Pulmonary artery endothelial cell (primary cell): Measurements from ENCODE around the gene CORO7. TPM values are rescaled to one million over a fixed set of nuclear protein-coding genes. Genes with fewer than 3 reads are reported as not detected.
"Not testable (repeated sequence)": the region's sequence is repeated elsewhere in the genome, so short reads cannot be mapped to it uniquely, and the experiment has no call there.

Experiments used
- DNase-seq: peaks from one replicate; pipeline ENCODE4 v3.0.0-alpha.2; 2011; ENCODE audit warnings: low read depth, low spot score
- total RNA-seq: library from RNA; depleted of rRNA; stranded (reverse); fragments of >200 nt; gene quantifications from 2 replicates; pipeline ENCODE4 v1.2.3, GENCODE V29; 2014

CORO7 gene
- total RNA-seq, 1 donor from 2014 or later, result 42.4 TPM

DNA sequence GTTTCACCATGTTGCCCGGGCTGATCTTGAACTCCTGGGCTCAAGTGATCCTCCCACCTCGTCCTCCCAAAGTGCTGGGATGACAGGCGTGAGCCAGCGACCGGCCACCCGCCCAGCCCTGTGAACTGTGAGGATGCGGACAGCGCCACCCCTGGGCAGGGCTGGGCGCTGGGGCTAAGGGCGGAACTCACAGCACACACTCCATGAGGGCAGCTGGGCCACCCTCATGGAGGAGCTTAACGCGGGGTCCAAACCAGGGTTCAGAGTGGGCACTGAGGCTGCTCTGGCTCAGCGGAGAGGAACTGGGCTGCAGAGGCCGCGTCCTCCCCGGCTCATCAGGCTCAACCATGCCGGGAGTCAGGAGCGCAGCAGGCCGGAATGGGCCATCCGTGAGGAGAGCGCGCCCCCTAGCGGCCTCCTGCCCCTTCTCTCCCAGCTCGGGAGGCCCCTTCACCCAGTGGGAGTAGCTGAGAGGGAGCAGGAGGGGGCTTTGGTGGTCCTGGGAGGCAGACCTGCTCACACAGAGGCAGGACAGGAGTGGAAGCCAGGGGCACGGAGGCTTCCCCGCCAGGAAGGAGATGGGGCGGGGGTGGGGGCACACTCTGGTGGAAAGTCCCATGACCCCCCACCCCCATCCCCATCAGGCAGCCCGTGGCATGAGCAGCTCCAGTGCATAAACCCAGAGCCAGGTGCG lies 13.8 kb downstream of the CORO7 start:
- no peak for DNase-seq

DNA sequence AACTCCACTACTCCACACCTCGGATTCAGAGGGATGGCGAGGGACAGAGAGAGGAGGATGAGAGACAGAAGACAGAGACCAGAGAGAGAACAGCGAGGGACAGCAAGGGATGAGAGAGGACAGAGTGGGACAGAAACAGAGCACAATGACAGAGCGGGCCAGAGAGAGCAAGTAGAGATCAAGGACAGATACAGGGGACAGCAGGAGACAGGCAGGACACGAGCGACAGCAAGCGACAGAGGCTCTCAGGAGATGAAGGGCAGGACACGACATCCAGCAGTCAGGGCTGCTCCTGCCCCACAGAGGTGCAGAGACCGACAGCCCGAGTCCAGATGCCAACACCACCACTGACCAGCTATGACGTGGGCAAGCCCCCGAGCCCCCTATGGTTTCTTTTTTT lies 14.9 kb downstream of the CORO7 start:
- no peak for DNase-seq

DNA sequence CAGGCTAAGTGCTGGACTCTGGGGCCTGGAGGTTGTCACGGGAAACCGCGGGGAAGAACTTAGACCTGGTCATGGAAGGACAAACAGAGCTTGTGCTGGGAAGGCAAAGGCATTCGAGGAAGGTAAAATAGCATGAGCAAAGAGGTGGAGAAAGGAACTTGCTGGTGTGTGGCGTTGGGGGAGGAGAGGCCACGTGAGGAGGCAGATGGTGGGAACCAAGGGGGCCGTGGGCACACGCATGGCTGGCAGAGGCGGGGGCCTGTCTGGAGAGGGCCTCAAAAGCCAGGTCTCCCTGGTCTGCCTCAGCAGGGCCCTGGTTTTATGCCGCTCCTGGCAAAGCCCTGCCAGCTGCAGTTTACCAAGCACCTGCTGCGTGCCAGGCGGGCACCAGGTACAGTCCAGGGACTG lies 15.3 kb downstream of the CORO7 start:
- DNase-seq, result no peak

DNA sequence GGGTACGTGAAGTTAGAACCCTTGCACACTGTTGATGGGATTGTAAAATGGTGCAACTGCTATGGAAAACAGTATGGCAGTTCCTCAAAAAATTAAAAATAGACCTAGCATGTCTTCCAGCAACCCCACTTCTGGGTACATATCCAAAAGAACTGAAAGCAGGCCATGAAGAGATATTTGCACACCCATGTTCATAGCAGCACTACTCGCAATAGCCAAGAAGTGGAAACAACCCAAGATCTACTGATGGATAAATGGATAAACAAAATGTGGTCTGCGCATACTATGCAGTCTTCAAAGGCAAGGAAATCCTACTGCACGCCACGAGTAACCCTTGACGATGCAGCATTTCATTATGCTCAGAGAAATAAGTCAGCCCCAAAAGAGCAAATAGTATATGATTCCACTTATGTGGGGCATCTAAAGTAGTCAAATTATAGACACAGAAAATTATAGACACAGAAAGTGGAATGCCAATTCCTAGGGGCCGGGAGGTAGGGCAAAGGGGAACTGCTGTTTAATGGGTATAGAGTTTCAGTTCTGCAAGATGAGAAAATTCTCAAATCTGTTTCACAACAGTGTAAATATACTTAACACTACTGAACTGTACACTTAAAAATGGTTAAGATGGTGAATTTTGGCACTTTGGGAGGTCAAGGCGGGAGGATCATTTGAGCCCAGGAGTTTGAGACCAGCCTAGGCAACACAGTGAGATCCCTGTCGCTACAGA lies 17.2 kb downstream of the CORO7 start:
- no peak for DNase-seq

DNA sequence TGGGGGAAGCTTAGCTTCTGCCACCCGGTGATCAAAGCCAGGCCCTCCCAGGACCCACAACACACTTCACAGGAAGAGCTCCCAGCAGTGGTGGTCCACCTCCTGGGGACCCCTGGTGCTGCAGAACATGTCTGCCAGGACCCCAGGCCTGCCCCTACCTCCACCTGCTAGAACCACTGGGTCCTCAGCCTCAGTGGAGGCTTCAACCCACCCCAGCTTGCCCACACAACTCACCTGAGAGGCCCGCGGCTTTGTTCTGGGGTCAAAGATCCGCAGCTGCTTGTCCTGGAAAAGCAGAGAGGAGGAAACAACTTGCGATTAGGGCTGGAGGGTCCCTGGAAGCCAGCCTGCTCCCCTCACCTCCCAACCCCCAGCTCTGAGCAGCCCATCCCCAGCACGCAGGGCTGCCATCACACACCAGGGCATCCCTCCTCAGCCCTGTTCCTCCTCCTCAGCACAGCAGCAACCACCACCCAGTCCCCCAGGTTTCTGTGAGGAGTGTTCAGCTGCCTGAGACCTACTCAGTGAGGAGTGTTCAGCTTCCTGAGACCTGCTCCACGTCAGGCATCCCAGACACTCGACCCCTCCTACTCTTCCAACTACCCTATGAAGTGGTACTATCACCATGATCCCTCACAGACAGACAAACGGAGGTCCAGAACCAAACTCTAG lies 21.2 kb downstream of the CORO7 start:
- no peak for DNase-seq

DNA sequence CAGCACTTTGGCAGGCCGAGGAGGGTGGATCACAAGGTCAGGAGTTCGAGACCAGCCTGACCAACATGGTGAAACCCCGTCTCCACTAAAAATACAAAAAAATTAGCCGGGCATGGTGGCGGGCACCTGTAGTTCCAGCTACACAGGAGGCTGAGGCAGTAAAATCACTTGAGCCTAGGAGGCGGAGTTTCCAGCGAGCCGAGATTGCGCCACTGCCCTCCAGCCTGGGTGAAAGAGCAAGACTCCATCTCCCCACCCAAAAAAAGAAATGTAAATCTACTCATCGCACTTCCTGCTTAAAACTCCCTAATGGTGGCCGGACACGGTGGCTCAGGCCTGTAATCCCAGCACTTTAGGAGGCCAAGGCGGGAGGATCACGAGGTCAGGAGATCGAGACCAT lies 22.5 kb downstream of the CORO7 start:
- not testable (repeated sequence) for DNase-seq

DNA sequence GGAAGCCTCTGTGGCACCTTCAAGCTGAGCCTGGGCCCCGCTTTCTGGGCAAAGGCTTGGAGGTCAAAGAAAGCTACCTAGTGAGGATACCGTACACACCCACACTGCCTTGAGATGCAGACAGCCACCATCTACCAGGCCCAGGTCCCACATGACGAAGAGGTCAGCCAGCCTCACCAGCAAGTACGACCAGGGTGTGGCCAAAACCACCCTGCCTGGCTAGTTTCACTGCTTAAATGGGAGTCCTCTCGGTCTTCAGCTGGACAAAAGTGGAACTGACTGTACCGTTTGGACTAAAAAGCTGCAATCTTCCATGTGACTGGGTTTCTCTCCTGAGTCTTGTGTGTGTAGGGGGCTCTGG lies 23.2 kb downstream of the CORO7 start:
- DNase-seq, result no peak

DNA sequence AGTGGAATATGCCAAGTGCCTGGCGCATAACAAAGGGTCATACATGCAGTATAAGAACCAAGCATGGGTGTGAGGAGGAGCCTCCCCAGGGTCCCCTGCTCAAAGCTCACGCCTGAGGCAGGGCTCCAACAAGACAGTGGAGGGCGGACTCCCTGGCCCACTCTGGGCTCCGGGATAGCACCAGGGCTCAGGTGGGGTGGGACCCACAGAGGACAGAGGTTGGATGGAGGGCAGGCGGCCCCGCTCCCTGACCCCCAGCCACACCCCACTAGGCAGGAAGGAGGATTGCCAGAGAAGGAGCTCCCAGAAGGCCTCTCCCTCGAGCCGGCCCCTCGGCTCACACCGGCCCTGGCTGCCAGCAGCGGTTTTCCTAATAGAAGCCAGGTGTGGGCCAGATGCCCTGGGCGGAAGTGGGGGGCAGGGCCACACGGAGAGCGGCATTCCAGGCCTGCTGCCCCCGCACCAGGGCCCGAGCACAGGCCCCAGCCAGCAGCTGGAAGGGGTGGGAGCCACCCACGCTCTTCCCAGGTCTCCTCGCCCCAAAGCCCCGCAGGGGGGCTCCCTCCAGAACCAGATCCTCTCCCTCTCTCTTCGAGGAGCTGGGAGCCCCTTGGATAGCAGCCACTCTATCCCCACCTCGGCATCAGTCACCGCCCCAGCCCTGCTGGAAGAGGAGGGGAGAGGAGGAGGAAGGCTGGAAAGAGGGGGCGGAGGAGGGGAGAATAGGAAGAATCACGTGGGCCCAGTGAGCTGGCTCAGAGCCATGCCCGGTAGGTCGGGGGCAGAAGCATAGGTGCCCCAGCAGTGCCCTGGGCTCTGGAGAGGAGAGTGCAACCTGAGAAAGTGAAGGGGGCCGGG lies 23.8 kb downstream of the CORO7 start:
- DNase-seq, result no peak

DNA sequence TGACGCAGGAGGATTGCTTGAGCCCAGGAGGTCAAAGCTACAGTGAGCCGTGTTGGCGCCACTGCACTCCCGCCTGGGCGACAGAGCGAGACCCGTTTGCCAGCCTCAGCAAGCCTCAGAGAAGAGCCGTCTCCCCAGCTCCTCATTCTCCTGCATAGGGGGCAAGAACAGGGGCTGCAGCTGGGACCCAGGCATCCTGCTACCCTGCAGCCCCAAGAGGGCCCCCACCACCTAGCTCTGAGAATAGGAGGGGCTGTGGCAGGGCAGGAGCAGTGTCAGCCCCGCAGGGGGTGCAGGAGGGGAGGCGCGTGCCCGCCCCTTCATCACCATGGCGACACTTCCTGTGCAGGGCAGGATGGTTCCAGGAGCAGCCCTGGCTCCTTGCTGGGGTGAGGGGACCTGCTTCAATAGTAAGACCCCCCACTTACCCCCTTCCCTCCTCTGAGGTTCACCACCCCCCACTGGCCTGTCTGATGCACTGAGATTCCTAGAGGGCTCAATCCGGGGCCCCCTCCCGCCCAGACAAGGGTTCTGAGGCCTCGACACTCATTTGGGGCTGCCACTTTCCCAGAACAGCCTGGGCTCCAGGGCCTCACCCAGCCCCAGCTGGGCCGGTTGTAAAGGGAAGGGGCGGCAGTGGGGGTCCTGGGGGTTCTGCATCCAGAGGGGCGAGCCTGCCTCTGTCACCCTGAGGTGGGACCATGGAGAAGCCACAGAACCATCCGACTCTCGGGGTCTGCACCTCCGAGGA lies 24.6 kb downstream of the CORO7 start:
- DNase-seq, result no peak

DNA sequence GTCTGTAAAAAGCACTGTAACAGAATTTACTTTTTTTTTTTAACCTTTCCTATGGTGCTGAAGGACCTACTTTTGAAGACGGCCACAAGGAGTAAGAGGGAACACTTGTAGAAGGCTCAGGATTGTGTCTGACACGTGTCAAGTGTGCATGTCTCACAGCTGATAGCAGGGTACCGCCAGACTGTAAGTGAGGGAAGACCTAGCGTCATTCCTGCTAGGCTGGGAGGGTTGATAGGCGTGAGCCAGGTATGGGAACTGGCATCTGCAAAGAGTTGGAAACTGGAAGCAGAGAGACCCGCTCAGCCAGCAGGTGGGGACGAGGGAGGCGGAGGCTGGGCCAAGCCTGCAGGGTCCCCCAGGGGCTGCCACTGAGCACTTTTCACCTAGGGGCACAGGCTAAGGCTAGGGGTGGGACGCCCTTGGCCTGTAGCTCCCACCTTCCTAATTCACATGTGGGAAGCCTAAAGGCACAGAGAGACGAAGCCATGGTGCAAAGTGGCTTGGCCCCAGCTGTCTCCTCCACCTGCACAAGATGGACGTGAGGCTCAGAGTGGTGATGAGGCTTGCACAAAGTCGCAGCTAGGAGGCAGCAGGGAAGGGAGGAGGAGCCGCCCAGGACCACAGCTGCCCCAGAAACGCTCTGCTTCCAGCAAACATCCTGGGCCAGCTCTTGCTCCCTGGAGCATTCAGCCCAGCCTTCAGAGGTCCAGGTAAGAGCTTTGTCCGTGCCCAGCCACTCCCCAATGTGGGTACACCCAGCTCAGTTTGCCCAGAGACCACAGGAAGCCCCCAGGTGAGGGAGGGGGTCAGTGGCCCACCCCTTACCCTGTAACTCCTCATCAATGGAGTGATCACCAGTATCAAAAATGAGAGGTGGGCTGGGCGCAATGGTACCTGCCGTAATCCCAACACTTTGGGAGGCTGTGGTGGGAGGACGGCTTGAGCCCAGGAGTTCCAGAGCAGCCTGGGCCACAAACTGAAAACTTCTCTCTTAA lies 25.8 kb downstream of the CORO7 start:
- DNase-seq, result no peak

DNA sequence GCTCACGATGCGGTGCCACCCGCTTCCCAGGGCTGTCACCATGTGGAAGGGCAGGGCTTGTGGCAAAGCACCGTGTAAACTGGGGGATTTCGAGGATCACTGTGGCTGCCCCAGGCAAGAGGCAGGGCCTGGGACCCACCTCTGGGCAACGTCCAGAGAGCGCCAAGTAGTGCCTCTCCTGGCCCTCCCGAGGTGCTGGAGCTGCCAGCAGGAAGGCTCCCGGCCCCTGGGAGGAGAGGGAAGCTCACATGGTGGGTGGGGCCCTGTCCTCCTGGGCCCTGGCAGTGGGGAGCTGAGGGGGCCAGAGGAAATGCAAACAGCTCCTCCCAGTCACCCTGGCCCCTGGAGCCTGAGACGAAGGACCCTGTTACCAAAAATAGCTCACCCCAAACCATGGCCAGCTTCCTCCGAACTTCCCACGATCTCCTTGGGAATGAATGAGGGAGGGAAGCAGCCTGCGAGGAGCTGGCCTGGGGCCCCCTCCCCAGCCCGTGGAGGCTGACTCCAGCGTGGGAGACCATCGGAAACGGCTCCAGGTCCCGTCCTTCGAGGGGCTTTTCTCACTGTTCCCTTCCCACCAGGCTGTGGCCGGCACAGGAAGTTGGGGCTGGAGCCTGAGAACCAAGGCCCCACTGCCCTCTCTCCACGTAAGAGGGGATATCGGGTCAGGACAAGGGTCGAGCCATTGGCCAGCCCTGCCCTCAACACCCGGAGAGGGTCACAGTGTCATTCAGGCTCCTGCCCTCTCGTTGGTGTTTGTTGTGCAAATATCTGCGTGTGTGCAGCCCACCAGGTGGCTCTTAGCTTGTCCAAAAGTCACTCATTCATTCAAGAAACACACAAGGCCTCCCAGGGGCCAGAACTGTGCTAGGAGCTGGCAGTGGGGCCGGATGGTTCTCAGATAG lies 27.1 kb downstream of the CORO7 start:
- no peak for DNase-seq

DNA sequence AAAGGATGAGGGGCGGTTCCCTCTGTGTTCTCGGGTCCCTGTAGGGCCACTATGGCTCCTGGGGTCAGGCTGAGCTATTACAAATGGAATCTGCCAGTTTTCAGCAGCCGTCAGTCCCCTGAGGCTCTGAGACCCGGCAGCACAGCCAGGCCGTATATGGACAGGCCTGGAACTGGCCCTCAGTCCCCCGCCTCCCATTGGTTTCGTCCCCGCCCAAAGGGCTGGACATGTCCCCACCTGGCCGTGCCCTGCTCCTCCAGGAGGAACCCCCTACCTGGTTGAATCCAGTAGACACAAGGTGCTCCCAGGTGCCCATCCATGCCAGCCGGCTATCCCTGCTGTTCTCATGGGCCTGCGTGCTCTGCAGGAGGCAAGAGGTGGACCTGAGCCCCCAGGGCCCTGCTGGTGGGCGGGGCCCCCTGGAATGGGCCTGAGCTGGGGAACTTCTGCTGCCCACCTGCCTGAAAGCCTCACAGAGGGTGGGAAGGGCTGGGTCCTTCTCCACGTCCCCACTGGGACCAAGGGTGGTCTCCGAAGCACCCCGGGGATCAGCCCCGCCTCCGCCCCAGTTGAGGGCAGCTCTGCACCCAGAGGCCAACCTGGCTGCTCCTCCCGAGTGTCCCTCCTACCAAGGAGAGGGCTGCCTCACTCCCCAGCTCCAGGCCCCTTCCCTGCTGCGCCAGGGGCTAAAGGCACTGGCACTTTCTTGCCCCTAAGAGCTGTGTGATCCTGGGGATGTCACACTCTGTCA lies 27.9 kb downstream of the CORO7 start:
- DNase-seq, result no peak

DNA sequence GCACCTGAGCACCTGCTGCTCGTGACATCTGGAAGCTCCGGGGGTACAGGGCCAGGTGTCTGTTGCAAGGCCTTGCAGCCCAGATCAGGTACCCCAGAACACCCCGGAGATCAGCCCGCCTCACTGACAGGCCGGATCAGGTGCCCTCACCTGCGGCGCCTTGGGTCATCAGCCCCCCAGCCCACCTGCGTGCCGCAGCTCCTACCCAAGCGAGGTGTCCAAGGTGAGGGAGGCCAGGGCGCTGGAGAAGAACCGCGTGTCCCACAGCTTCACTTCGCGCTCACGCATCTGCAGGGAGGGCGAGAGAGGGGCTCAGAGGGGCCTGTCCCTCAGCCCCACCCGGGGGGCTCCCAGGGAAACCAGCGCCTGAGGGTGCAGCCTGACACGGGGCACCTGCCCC lies 28.6 kb downstream of the CORO7 start:
- DNase-seq, result no peak

DNA sequence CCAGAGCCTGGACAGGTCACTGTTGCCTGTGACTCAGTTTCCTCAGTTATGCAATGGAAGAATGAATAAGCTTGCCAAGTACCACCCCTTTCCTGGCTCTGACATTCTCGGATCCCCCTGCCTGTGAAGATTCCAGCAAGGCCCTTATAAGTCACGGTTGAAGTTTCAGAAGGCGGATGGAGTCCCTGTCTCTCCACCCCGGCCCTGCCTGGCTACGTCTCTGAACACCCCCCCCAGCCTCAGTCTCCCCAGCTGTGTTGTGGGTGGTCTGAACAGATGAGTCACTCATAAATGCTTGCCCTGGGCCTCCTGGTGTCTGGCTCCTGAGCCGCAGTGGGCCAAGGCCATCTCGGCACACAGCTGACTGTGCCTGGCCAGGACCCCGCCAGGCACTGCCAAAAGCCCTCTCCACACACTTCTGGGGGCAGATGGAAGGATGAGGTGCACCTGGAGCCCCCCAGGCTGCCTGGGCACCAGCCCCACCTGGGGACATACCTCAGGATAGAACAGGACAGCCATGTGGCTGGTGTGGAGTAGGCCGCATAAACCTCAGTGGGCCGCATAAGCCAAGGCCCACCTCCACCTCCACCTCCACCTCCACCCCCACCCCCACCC lies 29.3 kb downstream of the CORO7 start:
- DNase-seq, result no peak

DNA sequence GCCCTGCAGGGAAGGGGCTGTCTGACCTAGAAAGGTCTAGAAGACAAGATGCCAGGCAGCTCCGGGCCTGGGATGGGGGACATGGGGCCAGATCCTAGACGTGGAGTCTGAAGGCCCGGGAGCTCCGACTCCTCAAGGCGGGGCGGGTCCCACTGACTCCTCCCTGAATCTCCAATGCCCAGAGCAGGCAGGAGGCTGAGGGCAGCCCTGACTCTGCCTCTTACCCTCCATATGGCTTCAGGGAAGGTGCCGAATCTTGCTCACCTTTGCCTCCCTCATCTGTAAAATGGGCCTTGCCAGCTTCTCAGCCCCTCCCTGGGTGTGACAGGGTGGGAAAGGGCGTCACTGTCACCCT lies 30.0 kb downstream of the CORO7 start:
- no peak for DNase-seq

DNA sequence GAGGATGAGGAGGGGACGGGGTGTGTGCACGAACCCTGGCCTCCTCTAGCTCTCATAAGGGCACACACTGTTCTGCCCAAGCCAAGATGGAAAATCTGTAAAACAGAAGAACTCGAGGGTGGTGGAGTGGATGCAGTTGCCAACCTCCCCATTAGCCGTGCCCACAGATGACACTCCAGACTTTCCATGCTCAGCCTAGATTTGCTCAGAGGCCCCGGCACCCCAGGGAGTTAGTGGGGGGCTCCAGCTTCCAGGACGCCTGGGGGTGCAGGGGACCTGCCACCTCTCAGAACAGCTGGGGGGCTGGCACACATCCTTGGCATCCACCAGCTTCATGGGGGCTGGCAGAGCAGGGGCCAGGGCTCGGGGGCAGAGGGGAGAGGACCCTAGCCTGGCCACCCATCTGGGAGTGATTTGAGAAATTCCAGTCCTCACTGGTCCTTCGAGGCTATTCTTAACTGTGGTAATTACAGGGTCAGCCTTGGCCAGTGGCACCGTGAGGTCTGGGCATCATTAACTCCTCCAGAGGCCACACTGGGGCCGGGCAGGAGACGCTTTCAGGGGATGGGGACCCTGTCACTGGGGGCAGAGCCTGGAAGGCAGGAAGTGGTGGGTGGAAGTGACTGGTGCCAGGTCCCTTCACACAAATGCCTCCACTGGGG lies 30.5 kb downstream of the CORO7 start:
- no peak for DNase-seq
